Epithelial cell of esophagus (primary cell): ENCODE results near the gene BNC2.

Experiments used
- DNase-seq: peaks from one replicate; pipeline ENCODE4 v3.0.0; 2010; ENCODE audit warnings: low read depth
- H3K4me3 ChIP-seq: 2 replicates; pipeline ENCODE4 v1.5.1; 2011; ENCODE audit warnings: mild to moderate bottlenecking, low read length, control low read depth
- CTCF ChIP-seq: IDR thresholded peaks from 2 replicates; pipeline ENCODE4 v1.5.1; 2011; ENCODE audit warnings: low read depth, mild to moderate bottlenecking, low read length, control low read depth, inconsistent platforms; ENCODE audit not compliant: insufficient read depth; ENCODE audit errors: missing control alignments

Gene BNC2

DNA sequence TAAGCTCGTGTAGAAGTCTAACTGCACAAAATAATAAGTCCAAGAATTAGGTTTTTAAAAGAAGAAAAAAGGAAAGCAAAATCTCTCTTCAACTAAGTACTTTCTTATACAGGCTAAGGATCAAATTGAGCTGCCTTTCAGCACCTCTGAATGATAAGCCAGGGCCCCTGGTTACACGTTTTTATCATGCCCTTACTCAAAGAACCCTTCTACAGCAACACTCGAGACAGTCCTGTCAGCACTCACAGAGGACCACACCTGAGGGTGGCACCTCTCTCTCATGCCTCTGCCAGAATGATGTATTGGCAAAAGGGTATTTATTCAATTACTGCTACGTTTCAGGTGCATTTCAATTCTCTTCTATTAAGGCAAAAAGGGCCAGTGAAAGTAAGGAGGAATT is 150.5 kb downstream of the BNC2 start:
- no peak for TF ChIP-seq CTCF
- no peak overlapping the region for H3K4me3 ChIP-seq
- DNase-seq: no peak

GRCh38 chr9:16718952-16719351 is 151.5 kb downstream of the BNC2 start:
- no peak overlapping the region for H3K4me3 ChIP-seq
- no peak for TF ChIP-seq CTCF
- DNase-seq: no peak

DNA sequence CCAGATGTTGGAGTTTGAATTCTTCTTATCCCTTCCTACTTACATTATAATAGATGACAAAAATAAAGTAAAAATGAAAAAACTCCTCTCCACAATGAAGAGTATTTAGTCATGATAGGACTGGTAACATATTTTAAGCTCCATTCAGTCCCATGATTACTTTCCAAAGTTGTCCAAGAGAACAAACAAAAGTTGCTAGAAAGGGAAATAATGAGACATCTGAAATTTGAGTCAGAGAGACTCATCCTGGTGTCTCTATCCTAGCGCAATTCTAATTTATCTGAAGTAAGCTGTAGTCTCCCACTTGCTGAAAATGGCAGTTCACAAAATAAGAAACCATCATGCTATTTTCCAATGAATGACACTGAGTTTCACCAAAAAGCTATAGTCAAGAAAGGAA is 152.2 kb downstream of the BNC2 start:
- DNase-seq: no peak
- TF ChIP-seq CTCF: no peak
- no peak overlapping the region for H3K4me3 ChIP-seq

- TF ChIP-seq CTCF: no peak
- no peak overlapping the region for H3K4me3 ChIP-seq
- no peak for DNase-seq
These were observed 153.9 kb downstream of the BNC2 start for GRCh38 chr9:16716601-16717000.

GRCh38 chr9:16715404-16715803 is 155.1 kb downstream of the BNC2 start:
- H3K4me3 ChIP-seq: no peak overlapping the region
- no peak for TF ChIP-seq CTCF
- DNase-seq: no peak

GRCh38 chr9:16712787-16713186 is 157.7 kb downstream of the BNC2 start:
- H3K4me3 ChIP-seq: no peak overlapping the region

More at GRCh38 chr9:16712787-16713186, 157.7 kb downstream of the BNC2 start:
- no peak for TF ChIP-seq CTCF
- DNase-seq: no peak
